BE2C (cell line): Measurements from ENCODE around the gene GCSH. TPM values are rescaled to one million over a fixed set of nuclear protein-coding genes. Genes with fewer than 3 reads are reported as not detected.

Source experiments
- DNase-seq: peaks from one replicate; pipeline ENCODE4 v3.0.0-alpha.2; 2020
- H3K27me3 ChIP-seq: fragments of 250-450 bp; sonication (Bioruptor Pico); 2 replicates; pipeline ENCODE4 v1.5.1; 2020; ENCODE audit warnings: mild to moderate bottlenecking
- H3K36me3 ChIP-seq: fragments of 250-450 bp; sonication (Bioruptor Pico); 2 replicates; pipeline ENCODE4 v1.5.1; 2020; ENCODE audit warnings: mild to moderate bottlenecking
- H3K4me1 ChIP-seq: fragments of 250-450 bp; sonication (Bioruptor Pico); 2 replicates; pipeline ENCODE4 v1.5.1; 2020
- H3K4me3 ChIP-seq: 2 replicates; pipeline ENCODE4 v1.5.1; 2011; ENCODE audit warnings: low read depth, low read length
- H3K9me3 ChIP-seq: fragments of 250-450 bp; sonication (Bioruptor Pico); 2 replicates; pipeline ENCODE4 v1.5.1; 2020
- CTCF ChIP-seq: IDR thresholded peaks from 2 replicates; pipeline ENCODE4 v1.5.1; 2012; ENCODE audit warnings: mild to moderate bottlenecking, low read depth, low read length
- polyA plus RNA-seq: library from polyadenylated mRNA; unstranded; fragments of >200 nt; gene quantifications from one replicate; pipeline ENCODE4 v1.2.1, GENCODE V29; 2012; ENCODE audit warnings: low read depth, missing spikeins; ENCODE audit not compliant: insufficient read length, insufficient read depth

The GCSH gene
- polyA plus RNA-seq: 33.4 TPM

GRCh38 chr16:81095953-81096714 is at the start of gene GCSH:
GCSH (minus strand) TSS chr16:81096395; CDS start chr16:81096278, 117 bp downstream.
- H3K27me3 ChIP-seq: no peaks in the 10 kb centered on the region
- no peak for TF ChIP-seq CTCF
- H3K4me1 ChIP-seq: no peaks in the 10 kb centered on the region
- H3K4me3 ChIP-seq: peak within 1 kb of the TSS; percentile 85
- DNase-seq: peak; percentile 100
- no peaks in the 10 kb centered on the region for H3K9me3 ChIP-seq
- peaks cover 2% of the 10 kb centered on the region for H3K36me3 ChIP-seq

GRCh38 chr16:81143921-81144471 is 47.8 kb upstream of the GCSH start:
- no peak overlapping the region for H3K4me3 ChIP-seq
- H3K27me3 ChIP-seq: no peaks in the 10 kb centered on the region; the same call in 1 of the 2 replicates
- H3K36me3 ChIP-seq: no peaks in the 10 kb centered on the region
- H3K9me3 ChIP-seq: no peaks in the 10 kb centered on the region
- TF ChIP-seq CTCF: no peak
- no peaks in the 10 kb centered on the region for H3K4me1 ChIP-seq
- no peak for DNase-seq

DNA sequence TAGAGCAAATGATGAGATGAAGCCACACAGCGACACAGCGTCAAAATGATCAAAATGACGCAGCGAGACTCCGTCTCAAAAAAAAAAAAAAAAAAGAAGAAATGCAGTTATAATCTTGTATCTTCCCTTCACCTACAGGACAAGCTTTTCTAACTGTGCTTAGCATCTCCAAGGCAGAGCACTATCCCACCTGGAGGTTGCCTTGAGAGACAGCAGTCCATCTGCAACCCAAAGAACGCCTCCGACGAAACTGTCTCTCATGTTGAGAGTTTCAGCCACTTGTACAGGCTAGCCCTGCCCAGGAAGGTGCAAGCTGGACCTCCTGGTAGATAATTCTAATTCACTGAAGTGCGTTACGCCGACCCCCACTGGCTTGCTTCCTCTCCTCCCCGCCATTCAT is 46.7 kb upstream of the GCSH start:
- H3K4me3 ChIP-seq: no peak overlapping the region

DNA sequence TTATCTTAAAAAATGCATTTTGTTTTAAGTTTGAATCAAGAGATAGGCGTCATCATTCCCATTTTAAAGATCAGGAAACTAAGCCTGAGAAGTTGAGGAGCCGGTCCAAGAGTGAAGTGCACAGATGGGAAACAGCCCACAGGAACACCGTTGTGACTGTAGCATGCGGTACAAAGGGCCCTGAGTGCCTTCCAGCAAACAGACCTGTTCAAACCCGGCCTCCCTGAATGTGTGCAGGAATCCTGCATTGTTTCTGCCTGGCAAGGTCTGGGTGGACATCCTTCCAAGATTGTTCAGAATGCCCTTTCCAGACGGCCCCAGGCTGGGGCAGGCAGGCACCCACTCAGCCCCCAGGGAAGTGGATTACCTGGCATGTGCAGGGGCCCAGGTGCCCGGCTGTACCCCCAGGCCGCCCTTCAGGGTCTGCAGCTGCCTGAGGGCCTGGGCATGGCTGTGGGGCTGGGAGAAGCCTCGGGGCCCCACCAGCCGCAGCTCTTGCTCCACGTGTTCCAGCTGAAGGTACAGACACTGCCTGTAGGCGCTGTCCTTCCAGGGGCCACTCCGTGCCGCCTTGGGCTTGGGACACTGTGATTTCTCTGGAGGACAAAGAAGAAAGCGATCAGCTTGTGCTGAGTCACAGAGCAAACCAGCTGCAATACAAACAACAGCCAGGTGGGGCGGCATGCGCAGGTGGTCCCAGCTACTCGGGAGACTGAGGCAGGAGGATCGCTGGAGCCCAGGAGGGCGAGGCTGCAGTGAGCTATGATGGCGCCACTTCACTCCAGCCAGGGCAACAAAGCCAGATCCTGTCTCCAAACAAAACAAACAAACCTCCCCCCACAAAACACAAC is 45.0 kb upstream of the GCSH start:
- Histone ChIP-seq H3K9me3 (no peaks in the 10 kb centered on the region), H3K4me1 (no peaks in the 10 kb centered on the region), H3K27me3 (no peaks in the 10 kb centered on the region; the same call in 1 of the 2 replicates), H3K36me3 (no peaks in the 10 kb centered on the region), H3K4me3 (no peak overlapping the region)
- 0 out of 2 replicates have a peak, but pooled peaks have one; percentile 5 for TF ChIP-seq CTCF
- no peak for DNase-seq

More for the DNA sequence above, 46.7 kb upstream of the GCSH start:
- H3K4me1 ChIP-seq: no peaks in the 10 kb centered on the region
- no peaks in the 10 kb centered on the region; the same call in 1 of the 2 replicates for H3K27me3 ChIP-seq
- DNase-seq: no peak
- H3K9me3 ChIP-seq: no peaks in the 10 kb centered on the region
- no peaks in the 10 kb centered on the region for H3K36me3 ChIP-seq
- TF ChIP-seq CTCF: no peak

GRCh38 chr16:81138831-81139557 is 42.8 kb upstream of the GCSH start:
- no peak for DNase-seq
- Histone ChIP-seq H3K27me3 (no peaks in the 10 kb centered on the region), H3K4me3 (no peak overlapping the region), H3K9me3 (no peaks in the 10 kb centered on the region), H3K36me3 (no peaks in the 10 kb centered on the region), H3K4me1 (no peaks in the 10 kb centered on the region)
- TF ChIP-seq CTCF: no peak
